Gastroesophageal sphincter (tissue), 4 donors: ENCODE results near the gene LEPR. TPM values are rescaled to one million over a fixed set of nuclear protein-coding genes. Genes with fewer than 3 reads are reported as not detected.
"Not testable (repeated sequence)": the region's sequence is repeated elsewhere in the genome, so short reads cannot be mapped to it uniquely, and the experiment has no call there.

Source experiments
- ATAC-seq: fragments of 150-250 bp; one replicate; pipeline ENCODE4 v1.9.1; 2016; ENCODE audit warnings: mild to moderate bottlenecking, moderate library complexity
- H3K27ac ChIP-seq, 4 donors: fragments of 200-600 bp; sonication (generic) in 3 of 4; 1 replicate in 3 of 4; 2 replicates in 1 of 4; pipeline ENCODE4 v1.5.1; 2016 to 2019
- H3K27me3 ChIP-seq: fragments of 200-600 bp; sonication (generic); one replicate; pipeline ENCODE4 v1.5.1; 2019
- H3K36me3 ChIP-seq, 2 donors: fragments of 200-600 bp; sonication (generic); one replicate each; pipeline ENCODE4 v1.5.1; 2019; ENCODE audit warnings: control low read depth in 1 of 2
- H3K4me1 ChIP-seq, 3 donors: fragments of 200-600 bp; sonication (generic); 1 replicate in 2 of 3; 2 replicates in 1 of 3; pipeline ENCODE4 v1.5.1; 2016 to 2019; ENCODE audit warnings: control low read depth in 2 of 3
- H3K4me3 ChIP-seq, 2 donors: fragments of 200-600 bp; sonication (generic); one replicate each; pipeline ENCODE4 v1.5.1; 2019; ENCODE audit warnings: mild to moderate bottlenecking in 1 of 2, moderate library complexity in 1 of 2
- H3K9me3 ChIP-seq, 3 donors: fragments of 200-600 bp; sonication (generic); one replicate each; pipeline ENCODE4 v1.5.1; 2017 to 2019; ENCODE audit warnings: control low read depth in 2 of 3
- CTCF ChIP-seq, 4 experiments: fragments of 200-600 bp in 2 of 4; fragments of 450-650 bp in 2 of 4; sonication (generic) in 1 of 4; IDR thresholded peaks; one replicate each; pipeline ENCODE4 v1.5.1; 2017 to 2019; ENCODE audit warnings: antibody characterized with exemption in 4 of 4, mild to moderate bottlenecking in 2 of 4, moderate library complexity in 2 of 4
- EP300 ChIP-seq: sonication (generic); formaldehyde crosslinking; IDR thresholded peaks from one replicate; pipeline ENCODE4 v1.6.1; 2017; ENCODE audit warnings: antibody characterized with exemption, mild to moderate bottlenecking
- POLR2A ChIP-seq, 2 donors: fragments of 450-650 bp; IDR thresholded peaks; one replicate each; pipeline ENCODE4 v1.6.1; 2017; ENCODE audit warnings: antibody characterized with exemption in 2 of 2, mild to moderate bottlenecking in 2 of 2, moderate library complexity in 1 of 2
- POLR2AphosphoS5 ChIP-seq: sonication (generic); formaldehyde crosslinking; IDR thresholded peaks from one replicate; pipeline ENCODE4 v1.6.1; 2017; ENCODE audit warnings: antibody characterized with exemption
- WGBS, 2 donors: methylation state at CpG; one replicate each; pipeline ENCODE4 v1.1.5; 2018; ENCODE audit warnings: low coverage in 1 of 2; 5-methylcytosine and 5-hydroxymethylcytosine counted together
- total RNA-seq, 4 donors: library from RNA; depleted of rRNA; stranded (reverse); fragments of >200 nt; gene quantifications; one replicate each; pipeline ENCODE4 v1.1.0, GENCODE V29; 2016

The LEPR gene
- total RNA-seq, 4 donors from 2014 or later: 11.0 to 51.1 (median 15.0) TPM

- no peaks in the 10 kb centered on the region for H3K36me3 ChIP-seq
- ATAC-seq: no peak
- H3K4me1 ChIP-seq: no peaks in the 10 kb centered on the region
Observed at GRCh38 chr1:65378247-65378946, 42.1 kb upstream of the LEPR start.

GRCh38 chr1:65384426-65384825, 36.0 kb upstream of the LEPR start:
- WGBS, 2 donors: 88 to 95% methylated on average over 1 to 5 of the region's 5 CpGs
- not testable (repeated sequence) for H3K36me3 ChIP-seq, H3K27ac ChIP-seq, ATAC-seq, H3K4me1 ChIP-seq, H3K4me3 ChIP-seq, H3K9me3 ChIP-seq, H3K27me3 ChIP-seq

More at GRCh38 chr1:65378247-65378946, 42.1 kb upstream of the LEPR start:
- Histone ChIP-seq H3K27me3 (no peaks in the 10 kb centered on the region), H3K9me3 (no peaks in the 10 kb centered on the region), H3K4me3 (no peak overlapping the region), H3K27ac (no peak overlapping the region)
- no peak for TF ChIP-seq POLR2A (IDR thresholded peaks at IDR 0.05)
- no peak for TF ChIP-seq CTCF (IDR thresholded peaks at IDR 0.05)
- no peak for TF ChIP-seq POLR2AphosphoS5
- TF ChIP-seq EP300: no peak
- WGBS, 2 donors: 80 to 94% methylated on average over 1 to 2 of the region's 2 CpGs

- Histone ChIP-seq H3K4me1 (no peaks in the 10 kb centered on the region), H3K27ac (no peak overlapping the region), H3K36me3 (peaks cover 0 to 8% of the 10 kb centered on the region in 2 donors), H3K27me3 (no peaks in the 10 kb centered on the region), H3K9me3 (no peaks in the 10 kb centered on the region), H3K4me3 (no peak overlapping the region)
- no peak for ATAC-seq
- 86 to 88% methylated on average over 3 of the region's 3 CpGs for WGBS, 2 donors
- TF ChIP-seq CTCF (IDR thresholded peaks at IDR 0.05) (no peak), POLR2AphosphoS5 (no peak)
Observed at GRCh38 chr1:65386439-65386838, 34.0 kb upstream of the LEPR start.

GRCh38 chr1:65387821-65388220, 32.6 kb upstream of the LEPR start:
- no peak for TF ChIP-seq CTCF (IDR thresholded peaks at IDR 0.05)
- TF ChIP-seq EP300: no peak
- no peak for TF ChIP-seq POLR2AphosphoS5
- no peaks in the 10 kb centered on the region for H3K27me3 ChIP-seq
- 92 to 100% methylated on average over 2 of the region's 2 CpGs for WGBS, 2 donors
- H3K4me3 ChIP-seq: no peak overlapping the region
- H3K9me3 ChIP-seq: no peaks in the 10 kb centered on the region
- H3K4me1 ChIP-seq: no peaks in the 10 kb centered on the region
- no peak for ATAC-seq
- H3K36me3 ChIP-seq: peaks cover 0 to 15% of the 10 kb centered on the region in 2 donors
- no peak overlapping the region for H3K27ac ChIP-seq

- ATAC-seq: no peak
- Histone ChIP-seq H3K4me1 (no peaks in the 10 kb centered on the region), H3K4me3 (no peak overlapping the region), H3K9me3 (no peaks in the 10 kb centered on the region), H3K36me3 (peaks cover 0 to 21% of the 10 kb centered on the region in 2 donors), H3K27ac (no peak overlapping the region), H3K27me3 (no peaks in the 10 kb centered on the region)
- 79 to 91% methylated on average over 2 to 3 of the region's 3 CpGs for whole genome bisulfite sequencing, 2 donors
- TF ChIP-seq POLR2AphosphoS5: no peak
- no peak for TF ChIP-seq CTCF (IDR thresholded peaks at IDR 0.05)
Observed at GRCh38 chr1:65388908-65389695, 31.4 kb upstream of the LEPR start.
